ENCODE results near the gene INPP4B.

Gene INPP4B

DNA sequence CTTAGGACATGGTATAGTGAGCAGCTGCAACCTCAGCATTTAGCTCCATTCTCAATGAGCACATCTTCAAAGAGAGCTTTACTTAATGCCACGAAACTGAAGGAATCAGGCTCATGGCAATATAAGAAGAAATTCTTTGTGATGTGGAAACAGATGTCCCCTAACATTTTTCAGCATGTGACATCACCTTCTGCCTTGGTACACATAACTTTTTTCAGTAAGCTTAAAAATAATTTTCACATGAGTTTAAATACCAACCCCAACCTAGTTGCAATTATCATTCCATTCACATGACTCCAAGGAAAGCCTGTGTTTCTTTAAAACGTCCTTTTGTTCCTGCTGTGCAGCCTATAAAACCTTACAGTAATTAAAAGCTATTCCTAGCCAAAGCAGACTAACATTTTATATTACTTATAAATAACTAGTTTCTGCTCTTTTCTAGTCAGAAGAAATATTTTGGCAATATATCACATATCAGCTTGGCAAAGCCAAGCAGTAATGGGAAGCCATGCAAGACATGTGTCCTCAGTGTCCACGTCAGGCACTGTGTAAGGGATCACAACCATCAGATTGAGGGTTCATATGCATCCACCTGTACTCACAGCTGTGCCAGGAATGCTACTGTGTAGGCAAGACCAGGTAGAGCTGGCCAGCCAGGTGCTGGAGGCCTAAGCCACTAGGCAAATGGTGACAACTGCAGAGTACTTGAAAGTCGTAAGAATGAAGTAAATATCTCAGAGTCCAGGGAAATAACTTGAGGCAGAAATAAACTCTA lies 466.6 kb downstream of the INPP4B start:
- Histone ChIP-seq H3K27ac (ENCODE audit: low read depth, low read length) (no peak overlapping the region), H3K9ac (ENCODE audit: low read length in 5 of 5) (no peak overlapping the region), H3K4me1 (ENCODE audit: control insufficient read depth in 5 of 5, insufficient read depth in 5 of 5, low read length in 5 of 5) (peaks cover 0 to 6% (median 0%) of the 10 kb centered on the region in 5 donors), H3K9me3 (ENCODE audit: control insufficient read depth in 5 of 5, low read length in 5 of 5) (no peaks in the 10 kb centered on the region), H3K27me3 (ENCODE audit: control insufficient read depth in 5 of 5, insufficient read depth in 4 of 5, low read length in 5 of 5) (no peaks in the 10 kb centered on the region), H3K36me3 (ENCODE audit: control insufficient read depth in 5 of 5, insufficient read depth in 5 of 5, low read length in 5 of 5) (no peaks in the 10 kb centered on the region), H3K4me3 (ENCODE audit: low read depth in 1 of 5, low read length in 5 of 5) (no peak overlapping the region)

DNA sequence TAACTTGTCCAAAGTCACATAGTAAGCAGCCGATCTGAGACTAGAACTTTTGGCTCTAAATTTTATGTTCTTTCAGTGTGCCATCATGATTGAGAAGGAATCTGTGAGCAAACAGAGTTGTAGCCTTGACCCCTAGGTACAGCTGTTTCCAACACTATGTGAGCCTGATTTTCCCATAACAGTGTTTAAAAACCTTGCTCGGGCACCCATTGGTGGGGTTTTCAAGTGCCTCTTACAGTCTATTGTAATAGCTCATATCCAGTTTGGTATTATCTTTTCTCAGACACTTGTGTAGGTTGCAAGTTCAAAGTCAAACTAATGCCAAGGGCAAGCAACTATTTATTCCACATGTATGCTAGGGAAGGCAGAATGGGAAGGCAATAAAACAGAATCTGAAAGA lies 467.9 kb downstream of the INPP4B start:
- no peak overlapping the region for H3K27ac ChIP-seq (ENCODE audit: low read depth, low read length)
- H3K36me3 ChIP-seq (ENCODE audit: control insufficient read depth in 5 of 5, insufficient read depth in 5 of 5, low read length in 5 of 5): no peaks in the 10 kb centered on the region
- H3K9me3 ChIP-seq (ENCODE audit: control insufficient read depth in 5 of 5, low read length in 5 of 5): no peaks in the 10 kb centered on the region
- H3K9ac ChIP-seq (ENCODE audit: low read length in 5 of 5): no peak overlapping the region
- no peaks in the 10 kb centered on the region for H3K27me3 ChIP-seq (ENCODE audit: control insufficient read depth in 5 of 5, insufficient read depth in 4 of 5, low read length in 5 of 5)
- peaks cover 0 to 12% (median 0%) of the 10 kb centered on the region in 5 donors for H3K4me1 ChIP-seq (ENCODE audit: control insufficient read depth in 5 of 5, insufficient read depth in 5 of 5, low read length in 5 of 5)
- no peak overlapping the region for H3K4me3 ChIP-seq (ENCODE audit: low read depth in 1 of 5, low read length in 5 of 5)

DNA sequence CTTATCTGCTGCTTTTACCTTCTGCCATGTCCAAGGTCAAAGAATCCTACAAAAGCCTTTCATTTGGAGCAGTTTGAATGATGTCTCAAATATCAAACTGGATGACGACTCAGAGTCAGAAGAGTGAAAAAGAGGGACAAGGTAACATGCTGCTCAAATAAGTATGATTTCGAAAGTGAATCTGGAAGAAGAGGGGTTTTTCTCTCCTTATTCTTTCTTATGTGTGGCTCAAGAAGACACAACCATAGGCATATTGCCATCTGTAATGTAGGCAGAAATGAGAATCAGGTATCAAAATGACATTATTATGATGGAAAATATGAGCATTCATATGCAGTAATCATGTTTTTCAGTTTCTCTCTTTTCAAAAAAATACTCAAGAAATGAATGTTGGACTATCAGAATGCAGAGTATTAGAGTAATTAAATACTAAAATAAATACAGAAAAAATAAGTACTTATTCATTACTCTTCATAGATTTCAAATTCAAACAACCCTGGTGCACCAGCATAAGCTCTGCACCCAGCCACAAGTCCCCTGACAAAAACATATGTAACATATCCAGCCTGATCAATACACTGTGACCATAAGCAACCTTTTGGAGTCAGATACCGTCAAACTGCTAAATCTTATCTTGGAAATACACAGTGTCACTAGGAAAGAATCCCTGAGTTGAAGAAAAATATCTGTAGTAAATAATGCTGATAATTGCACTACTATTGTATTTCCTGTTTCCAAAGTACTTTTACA lies 468.6 kb downstream of the INPP4B start:
- Histone ChIP-seq H3K36me3 (ENCODE audit: control insufficient read depth in 5 of 5, insufficient read depth in 5 of 5, low read length in 5 of 5) (no peaks in the 10 kb centered on the region), H3K4me3 (ENCODE audit: low read depth in 1 of 5, low read length in 5 of 5) (no peak overlapping the region), H3K9ac (ENCODE audit: low read length in 5 of 5) (no peak overlapping the region), H3K27me3 (ENCODE audit: control insufficient read depth in 5 of 5, insufficient read depth in 4 of 5, low read length in 5 of 5) (no peaks in the 10 kb centered on the region), H3K27ac (ENCODE audit: low read depth, low read length) (no peak overlapping the region), H3K4me1 (ENCODE audit: control insufficient read depth in 5 of 5, insufficient read depth in 5 of 5, low read length in 5 of 5) (peaks cover 0 to 12% (median 0%) of the 10 kb centered on the region in 5 donors), H3K9me3 (ENCODE audit: control insufficient read depth in 5 of 5, low read length in 5 of 5) (no peaks in the 10 kb centered on the region)

DNA sequence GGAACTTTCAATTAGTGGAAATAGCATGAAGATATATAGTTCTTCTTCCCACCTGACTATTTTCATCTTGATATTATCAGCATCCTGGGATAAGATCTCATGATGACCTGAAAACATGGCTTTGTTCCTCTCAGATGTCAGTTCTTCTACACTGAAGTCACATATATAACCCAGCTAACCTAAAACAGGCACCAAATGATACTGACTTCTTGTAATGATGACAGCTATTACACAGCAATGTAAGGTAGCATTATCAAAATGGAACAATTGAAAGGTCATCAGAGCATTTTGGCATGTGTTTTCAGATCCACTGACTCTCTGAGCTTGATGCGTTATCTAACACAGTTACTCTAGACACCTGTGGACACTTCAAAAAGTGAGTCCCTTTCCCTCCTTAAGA lies 469.9 kb downstream of the INPP4B start:
- Histone ChIP-seq H3K9ac (ENCODE audit: low read length in 5 of 5) (no peak overlapping the region), H3K4me1 (ENCODE audit: control insufficient read depth in 5 of 5, insufficient read depth in 5 of 5, low read length in 5 of 5) (peaks cover 0 to 12% (median 0%) of the 10 kb centered on the region in 5 donors), H3K27ac (ENCODE audit: low read depth, low read length) (no peak overlapping the region), H3K36me3 (ENCODE audit: control insufficient read depth in 5 of 5, insufficient read depth in 5 of 5, low read length in 5 of 5) (no peaks in the 10 kb centered on the region), H3K27me3 (ENCODE audit: control insufficient read depth in 5 of 5, insufficient read depth in 4 of 5, low read length in 5 of 5) (no peaks in the 10 kb centered on the region), H3K9me3 (ENCODE audit: control insufficient read depth in 5 of 5, low read length in 5 of 5) (no peaks in the 10 kb centered on the region), H3K4me3 (ENCODE audit: low read depth in 1 of 5, low read length in 5 of 5) (no peak overlapping the region)

DNA sequence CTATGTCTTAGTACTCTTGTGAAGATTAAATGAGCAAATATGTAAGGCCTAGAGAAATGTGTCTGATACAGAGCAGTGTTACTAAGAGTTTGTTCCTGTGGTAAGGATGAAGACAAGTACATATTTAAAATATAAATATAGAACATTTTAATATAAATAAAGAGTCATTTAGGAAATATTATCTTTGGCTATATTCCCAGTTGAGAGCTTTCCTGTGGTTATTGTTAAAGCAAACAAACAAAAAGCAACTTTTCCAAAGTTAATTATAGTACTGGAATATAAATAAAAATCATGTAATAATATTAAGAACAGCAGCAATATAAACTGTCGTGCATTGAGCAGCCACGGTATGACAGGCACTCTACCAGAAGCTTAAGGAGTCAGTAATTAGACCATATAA lies 472.5 kb downstream of the INPP4B start:
- Histone ChIP-seq H3K9me3 (ENCODE audit: control insufficient read depth in 5 of 5, low read length in 5 of 5) (no peaks in the 10 kb centered on the region), H3K9ac (ENCODE audit: low read length in 5 of 5) (no peak overlapping the region), H3K4me1 (ENCODE audit: control insufficient read depth in 5 of 5, insufficient read depth in 5 of 5, low read length in 5 of 5) (peaks cover 0 to 12% (median 0%) of the 10 kb centered on the region in 5 donors), H3K27ac (ENCODE audit: low read depth, low read length) (no peak overlapping the region), H3K4me3 (ENCODE audit: low read depth in 1 of 5, low read length in 5 of 5) (no peak overlapping the region), H3K36me3 (ENCODE audit: control insufficient read depth in 5 of 5, insufficient read depth in 5 of 5, low read length in 5 of 5) (no peaks in the 10 kb centered on the region), H3K27me3 (ENCODE audit: control insufficient read depth in 5 of 5, insufficient read depth in 4 of 5, low read length in 5 of 5) (no peaks in the 10 kb centered on the region)

DNA sequence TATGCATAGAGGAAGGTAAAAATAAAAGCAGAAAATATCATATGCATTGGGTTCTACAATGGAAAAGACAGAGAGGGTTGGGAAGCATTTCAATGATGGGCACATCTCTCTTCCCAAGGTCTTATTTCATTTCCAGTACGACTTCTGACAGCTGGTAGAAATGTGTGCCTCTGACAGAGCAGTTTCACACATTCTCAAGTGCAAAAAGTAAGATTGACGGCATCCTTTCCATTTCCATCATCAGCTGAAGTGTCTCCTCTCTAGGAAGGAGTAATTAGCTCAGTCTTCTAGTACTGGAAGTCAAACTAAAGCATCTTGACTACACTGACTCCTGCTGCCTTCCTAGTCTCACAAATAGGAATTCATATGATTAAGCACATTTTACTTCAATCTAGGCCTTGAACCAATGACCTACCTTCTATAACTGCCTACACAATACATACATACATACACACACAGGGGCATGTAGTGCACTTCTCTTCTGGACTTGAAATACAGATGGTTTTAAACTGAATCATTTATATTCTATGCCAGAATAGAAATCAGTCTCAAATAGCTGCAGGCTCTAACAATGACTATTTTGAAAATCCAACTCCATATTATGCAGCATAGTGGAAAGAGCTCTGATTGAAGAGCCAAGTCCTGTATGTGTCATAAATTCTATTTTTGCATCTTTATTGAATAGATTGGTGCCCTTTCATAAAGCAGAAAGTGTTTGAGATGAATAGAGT lies 473.4 kb downstream of the INPP4B start:
- Histone ChIP-seq H3K9me3 (ENCODE audit: control insufficient read depth in 5 of 5, low read length in 5 of 5) (no peaks in the 10 kb centered on the region), H3K27me3 (ENCODE audit: control insufficient read depth in 5 of 5, insufficient read depth in 4 of 5, low read length in 5 of 5) (no peaks in the 10 kb centered on the region), H3K27ac (ENCODE audit: low read depth, low read length) (no peak overlapping the region), H3K4me3 (ENCODE audit: low read depth in 1 of 5, low read length in 5 of 5) (no peak overlapping the region), H3K36me3 (ENCODE audit: control insufficient read depth in 5 of 5, insufficient read depth in 5 of 5, low read length in 5 of 5) (no peaks in the 10 kb centered on the region), H3K4me1 (ENCODE audit: control insufficient read depth in 5 of 5, insufficient read depth in 5 of 5, low read length in 5 of 5) (peaks cover 0 to 10% (median under 1%) of the 10 kb centered on the region in 5 donors), H3K9ac (ENCODE audit: low read length in 5 of 5) (no peak overlapping the region)

DNA sequence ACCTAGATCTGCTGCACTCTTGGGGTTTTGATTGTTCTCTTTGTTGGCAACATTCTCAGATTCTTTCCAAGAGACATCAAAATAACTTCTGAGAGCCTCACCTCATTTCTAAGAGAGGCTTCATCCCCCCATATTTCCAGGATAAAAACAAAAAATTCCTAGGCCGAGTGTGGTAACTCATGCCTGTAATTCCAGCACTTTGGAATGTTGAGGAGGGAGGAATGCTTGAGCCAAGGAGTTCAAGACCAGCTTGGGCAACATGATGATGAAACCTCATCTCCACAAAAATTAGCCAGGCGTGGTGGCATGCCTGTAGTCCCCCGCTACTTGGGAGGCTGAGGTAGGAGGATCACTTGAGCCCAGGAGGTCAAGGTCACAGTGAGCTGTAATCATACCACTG lies 477.0 kb downstream of the INPP4B start:
- no peaks in the 10 kb centered on the region for H3K27me3 ChIP-seq (ENCODE audit: control insufficient read depth in 5 of 5, insufficient read depth in 4 of 5, low read length in 5 of 5)
- no peaks in the 10 kb centered on the region for H3K36me3 ChIP-seq (ENCODE audit: control insufficient read depth in 5 of 5, insufficient read depth in 5 of 5, low read length in 5 of 5)
- H3K9ac ChIP-seq (ENCODE audit: low read length in 5 of 5): no peak overlapping the region
- no peak overlapping the region for H3K27ac ChIP-seq (ENCODE audit: low read depth, low read length)
- no peaks in the 10 kb centered on the region for H3K9me3 ChIP-seq (ENCODE audit: control insufficient read depth in 5 of 5, low read length in 5 of 5)
- H3K4me1 ChIP-seq (ENCODE audit: control insufficient read depth in 5 of 5, insufficient read depth in 5 of 5, low read length in 5 of 5): peaks cover 0 to 16% (median 3%) of the 10 kb centered on the region in 5 donors
- no peak overlapping the region for H3K4me3 ChIP-seq (ENCODE audit: low read depth in 1 of 5, low read length in 5 of 5)

DNA sequence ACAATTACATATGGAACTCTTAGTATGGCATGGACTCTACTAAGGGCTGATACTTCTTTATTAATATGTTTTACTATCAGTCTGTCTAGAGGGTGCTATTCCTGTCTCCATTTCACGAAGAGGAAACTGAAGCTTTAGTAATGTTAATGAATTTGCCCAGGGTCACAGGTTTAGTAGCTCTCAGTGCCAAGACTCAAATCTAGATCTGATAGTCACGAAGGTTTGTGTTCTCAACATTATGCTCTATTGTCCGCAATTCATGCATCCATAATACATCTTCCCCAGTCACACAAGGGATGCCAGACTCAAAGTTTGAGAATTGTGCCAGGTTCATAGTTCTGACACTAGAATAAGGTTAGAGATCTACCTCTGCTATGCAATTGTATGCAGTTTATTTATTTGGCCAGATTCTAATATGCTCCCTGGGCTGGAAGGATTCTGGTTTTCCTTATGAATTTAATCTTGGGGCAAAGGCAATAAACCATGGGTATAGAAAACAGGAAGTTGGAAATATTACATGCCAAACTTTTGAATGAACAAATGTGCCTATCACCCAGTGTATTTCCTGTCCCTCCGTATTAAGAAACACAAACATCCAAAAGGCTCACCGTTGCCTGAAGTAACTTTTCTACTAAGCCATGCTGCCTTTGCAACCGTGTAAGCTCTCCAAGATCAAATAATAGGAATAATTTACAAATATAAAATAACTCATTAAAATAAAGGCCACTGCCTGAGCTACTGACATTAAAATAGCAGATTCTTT lies 478.5 kb downstream of the INPP4B start:
- Histone ChIP-seq H3K9ac (ENCODE audit: low read length in 5 of 5) (no peak overlapping the region), H3K36me3 (ENCODE audit: control insufficient read depth in 5 of 5, insufficient read depth in 5 of 5, low read length in 5 of 5) (no peaks in the 10 kb centered on the region), H3K4me1 (ENCODE audit: control insufficient read depth in 5 of 5, insufficient read depth in 5 of 5, low read length in 5 of 5) (peaks cover 0 to 11% (median 3%) of the 10 kb centered on the region in 5 donors), H3K27me3 (ENCODE audit: control insufficient read depth in 5 of 5, insufficient read depth in 4 of 5, low read length in 5 of 5) (no peaks in the 10 kb centered on the region), H3K9me3 (ENCODE audit: control insufficient read depth in 5 of 5, low read length in 5 of 5) (no peaks in the 10 kb centered on the region), H3K4me3 (ENCODE audit: low read depth in 1 of 5, low read length in 5 of 5) (no peak overlapping the region), H3K27ac (ENCODE audit: low read depth, low read length) (no peak overlapping the region)

DNA sequence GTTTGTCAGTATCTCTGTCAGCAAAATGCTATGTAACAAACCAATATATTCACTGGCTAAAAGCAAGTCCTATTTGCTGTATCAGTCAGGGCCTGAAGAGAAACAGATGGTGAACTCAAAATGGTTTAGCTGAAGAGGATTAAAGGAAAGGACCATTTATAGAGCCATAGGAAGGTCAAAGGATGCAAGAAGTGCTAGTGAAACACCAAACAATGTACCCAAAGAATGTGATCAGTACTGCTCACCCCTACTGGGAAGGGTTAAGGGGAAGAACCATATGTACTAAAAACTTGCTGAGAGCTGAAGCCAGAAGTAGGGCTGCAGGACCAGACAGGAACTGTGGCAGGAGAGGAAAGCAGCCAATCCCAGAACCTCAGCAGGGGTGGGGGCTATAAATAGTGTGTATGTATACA lies 479.3 kb downstream of the INPP4B start:
- Histone ChIP-seq H3K9ac (ENCODE audit: low read length in 5 of 5) (no peak overlapping the region), H3K4me3 (ENCODE audit: low read depth in 1 of 5, low read length in 5 of 5) (no peak overlapping the region), H3K27me3 (ENCODE audit: control insufficient read depth in 5 of 5, insufficient read depth in 4 of 5, low read length in 5 of 5) (no peaks in the 10 kb centered on the region), H3K4me1 (ENCODE audit: control insufficient read depth in 5 of 5, insufficient read depth in 5 of 5, low read length in 5 of 5) (peaks cover 0 to 11% (median 3%) of the 10 kb centered on the region in 5 donors), H3K36me3 (ENCODE audit: control insufficient read depth in 5 of 5, insufficient read depth in 5 of 5, low read length in 5 of 5) (no peaks in the 10 kb centered on the region), H3K27ac (ENCODE audit: low read depth, low read length) (no peak overlapping the region), H3K9me3 (ENCODE audit: control insufficient read depth in 5 of 5, low read length in 5 of 5) (no peaks in the 10 kb centered on the region)

Measured in subcutaneous abdominal adipose tissue (tissue), 5 donors.